CD8-positive, alpha-beta memory T cell (primary cell): ENCODE data around the gene ADGRV1. TPM values are rescaled to one million over a fixed set of nuclear protein-coding genes. Genes with fewer than 3 reads are reported as not detected.

Source experiments
- CTCF ChIA-PET: fragments of 350-600 bp; sonication (Branson Sonifier 250); formaldehyde crosslinking; loops from one replicate; lab custom pipeline; 2021; ENCODE audit warnings: antibody characterized with exemption; lab: Charles Lee
- POLR2A ChIA-PET: fragments of 350-600 bp; sonication (Branson Sonifier 250); formaldehyde crosslinking; loops from one replicate; lab custom pipeline; 2021; ENCODE audit warnings: antibody characterized with exemption; lab: Charles Lee
- DNase-seq, 5 donors: peaks; one replicate each; pipeline versions ENCODE4 v3.0.0 to v3.0.0-alpha.2; 2020 to 2022; ENCODE audit warnings: mixed read lengths in 1 of 5
- H3K27ac ChIP-seq: one replicate; pipeline ENCODE4 v1.7.0; 2013; ENCODE audit warnings: low read depth, mild to moderate bottlenecking, low read length, moderate library complexity
- H3K27me3 ChIP-seq: 2 replicates; pipeline ENCODE4 v1.7.0; 2013; ENCODE audit warnings: low read length, mild to moderate bottlenecking; ENCODE audit not compliant: insufficient read depth, poor library complexity, severe bottlenecking
- H3K36me3 ChIP-seq: 2 replicates; pipeline ENCODE4 v1.7.0; 2013; ENCODE audit warnings: mild to moderate bottlenecking, low read length, moderate library complexity; ENCODE audit not compliant: insufficient read depth
- H3K4me1 ChIP-seq: 2 replicates; pipeline ENCODE4 v1.7.0; 2013; ENCODE audit warnings: mild to moderate bottlenecking, low read length, moderate library complexity; ENCODE audit not compliant: insufficient read depth
- H3K4me3 ChIP-seq: 2 replicates; pipeline ENCODE4 v1.7.0; 2013; ENCODE audit warnings: mild to moderate bottlenecking, low read length
- H3K9me3 ChIP-seq: 2 replicates; pipeline ENCODE4 v1.7.0; 2013; ENCODE audit warnings: mild to moderate bottlenecking, low read length
- H3K27ac Mint-ChIP-seq, 8 donors: one replicate each; pipeline ENCODE4 v1.8.0; 2020 to 2021; ENCODE audit warnings: mixed read lengths in 8 of 8, mild to moderate bottlenecking in 6 of 8, inconsistent platforms in 3 of 8, moderate library complexity in 3 of 8
- H3K27me3 Mint-ChIP-seq, 2 donors: one replicate each; pipeline ENCODE4 v1.8.0; 2020 to 2021; ENCODE audit warnings: mixed read lengths in 2 of 2, mild to moderate bottlenecking in 1 of 2, moderate library complexity in 1 of 2
- H3K36me3 Mint-ChIP-seq, 3 donors: one replicate each; pipeline ENCODE4 v1.8.0; 2020 to 2021; ENCODE audit warnings: mixed read lengths in 3 of 3, inconsistent platforms in 1 of 3, mild to moderate bottlenecking in 1 of 3
- H3K4me1 Mint-ChIP-seq, 3 donors: one replicate each; pipeline ENCODE4 v1.8.0; 2020 to 2021; ENCODE audit warnings: mixed read lengths in 3 of 3, inconsistent platforms in 1 of 3, mild to moderate bottlenecking in 1 of 3
- H3K4me3 Mint-ChIP-seq, 7 donors: one replicate each; pipeline ENCODE4 v1.8.0; 2020 to 2021; ENCODE audit warnings: mixed read lengths in 7 of 7, mild to moderate bottlenecking in 6 of 7, moderate library complexity in 4 of 7, inconsistent platforms in 2 of 7
- H3K9me3 Mint-ChIP-seq, 5 donors: one replicate each; pipeline ENCODE4 v1.8.0; 2020 to 2022; ENCODE audit warnings: mixed read lengths in 5 of 5, mild to moderate bottlenecking in 3 of 5, moderate library complexity in 2 of 5, inconsistent platforms in 1 of 5
- polyA plus RNA-seq: library from polyadenylated mRNA; unstranded; fragments of 300-500 nt; fragmentation: Illumina TruSeq; gene quantifications from one replicate; pipeline ENCODE4 v1.2.3, GENCODE V29; 2021
- total RNA-seq, 2 experiments: library from RNA; stranded (reverse); gene quantifications; one replicate each; pipeline ENCODE4 v1.2.3, GENCODE V29; 2021

The ADGRV1 gene
- total and polyA plus RNA-seq, 3 experiments from 2014 or later = 0.33 to 0.44 TPM; not detected in 1

GRCh38 chr5:90983148-90983547 is 424.6 kb downstream of the ADGRV1 start:
- Histone ChIP-seq H3K9me3 (no peaks in the 10 kb centered on the region), H3K36me3 (no peaks in the 10 kb centered on the region), H3K27ac (no peak overlapping the region), H3K4me1 (no peaks in the 10 kb centered on the region), H3K4me3 (no peak overlapping the region), H3K27me3 (no peaks in the 10 kb centered on the region)
- H3K27me3 Mint-ChIP-seq = no peaks in the 10 kb centered on the region
- no peaks in the 10 kb centered on the region for H3K9me3 Mint-ChIP-seq
- CTCF ChIA-PET = no interaction called here
- no peak for DNase-seq
- POLR2A ChIA-PET = no interaction called here
- no peaks in the 10 kb centered on the region for H3K4me1 Mint-ChIP-seq
- H3K27ac Mint-ChIP-seq = no peak overlapping the region
- H3K36me3 Mint-ChIP-seq = no peaks in the 10 kb centered on the region
- H3K4me3 Mint-ChIP-seq = no peak overlapping the region

- H3K4me3 Mint-ChIP-seq = no peak overlapping the region
- Histone ChIP-seq H3K9me3 (no peaks in the 10 kb centered on the region), H3K4me3 (no peak overlapping the region), H3K27me3 (no peaks in the 10 kb centered on the region), H3K27ac (no peak overlapping the region), H3K36me3 (no peaks in the 10 kb centered on the region), H3K4me1 (no peaks in the 10 kb centered on the region)
- no peaks in the 10 kb centered on the region for H3K27me3 Mint-ChIP-seq
- no peaks in the 10 kb centered on the region for H3K4me1 Mint-ChIP-seq
- H3K36me3 Mint-ChIP-seq = no peaks in the 10 kb centered on the region
- H3K9me3 Mint-ChIP-seq = no peaks in the 10 kb centered on the region
- CTCF ChIA-PET = no interaction called here
- DNase-seq = no peak
- no peak overlapping the region for H3K27ac Mint-ChIP-seq
- POLR2A ChIA-PET = no interaction called here
Observed at GRCh38 chr5:90983711-90984124, 425.1 kb downstream of the ADGRV1 start.

DNA sequence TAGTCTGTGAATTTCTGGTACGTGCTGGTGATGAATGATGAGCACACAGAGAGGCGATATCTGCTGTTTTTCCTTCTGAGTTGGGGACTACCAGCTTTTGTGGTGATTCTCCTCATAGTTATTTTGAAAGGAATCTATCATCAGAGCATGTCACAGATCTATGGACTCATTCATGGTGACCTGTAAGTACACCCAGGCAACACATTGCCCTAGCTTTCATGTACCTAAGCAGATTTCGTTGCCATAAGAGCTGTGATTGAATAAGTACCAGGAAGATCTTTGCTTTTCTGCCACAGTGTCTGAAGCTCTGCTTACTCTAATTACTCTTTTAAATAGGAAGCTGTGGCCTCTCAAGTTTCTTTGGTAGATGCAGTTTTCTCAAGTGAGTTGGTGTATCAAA is 426.7 kb downstream of the ADGRV1 start:
- H3K9me3 ChIP-seq = no peaks in the 10 kb centered on the region
- Mint-ChIP-seq H3K4me3 (no peak overlapping the region), H3K4me1 (no peaks in the 10 kb centered on the region), H3K27me3 (peaks cover 0 to 2% of the 10 kb centered on the region in 2 donors), H3K9me3 (peaks cover 0 to 3% (median 0%) of the 10 kb centered on the region in 5 donors), H3K36me3 (no peaks in the 10 kb centered on the region), H3K27ac (no peak overlapping the region)
- no peaks in the 10 kb centered on the region for H3K36me3 ChIP-seq
- H3K27ac ChIP-seq = no peak overlapping the region
- H3K4me1 ChIP-seq = no peaks in the 10 kb centered on the region
- H3K4me3 ChIP-seq = no peak overlapping the region
- no peak for DNase-seq
- POLR2A ChIA-PET = no interaction called here
- H3K27me3 ChIP-seq = no peaks in the 10 kb centered on the region
- CTCF ChIA-PET = no interaction called here

- no peaks in the 10 kb centered on the region for H3K36me3 Mint-ChIP-seq
- H3K9me3 ChIP-seq = no peaks in the 10 kb centered on the region
- peaks cover 0 to 3% (median 0%) of the 10 kb centered on the region in 5 donors for H3K9me3 Mint-ChIP-seq
- CTCF ChIA-PET = no interaction called here
- H3K27me3 Mint-ChIP-seq = peaks cover 0 to 2% of the 10 kb centered on the region in 2 donors
- DNase-seq = no peak
- no peak overlapping the region for H3K27ac Mint-ChIP-seq
- POLR2A ChIA-PET = no interaction called here
- H3K4me3 ChIP-seq = no peak overlapping the region
- H3K36me3 ChIP-seq = no peaks in the 10 kb centered on the region
- no peak overlapping the region for H3K4me3 Mint-ChIP-seq
- H3K27ac ChIP-seq = no peak overlapping the region
- no peaks in the 10 kb centered on the region for H3K27me3 ChIP-seq
- H3K4me1 Mint-ChIP-seq = no peaks in the 10 kb centered on the region
- H3K4me1 ChIP-seq = no peaks in the 10 kb centered on the region
Observed at GRCh38 chr5:90987726-90988125, 429.1 kb downstream of the ADGRV1 start.

GRCh38 chr5:90991201-90991600 is 432.6 kb downstream of the ADGRV1 start:
- Histone ChIP-seq H3K9me3 (no peaks in the 10 kb centered on the region), H3K27me3 (no peaks in the 10 kb centered on the region), H3K4me1 (no peaks in the 10 kb centered on the region), H3K36me3 (no peaks in the 10 kb centered on the region), H3K27ac (no peak overlapping the region), H3K4me3 (no peak overlapping the region)
- H3K4me3 Mint-ChIP-seq = no peak overlapping the region
- H3K9me3 Mint-ChIP-seq = peaks cover 0 to 13% (median 10%) of the 10 kb centered on the region in 5 donors
- H3K27me3 Mint-ChIP-seq = peaks cover 6 to 12% of the 10 kb centered on the region in 2 donors
- no peak for DNase-seq
- H3K4me1 Mint-ChIP-seq = no peaks in the 10 kb centered on the region
- POLR2A ChIA-PET = no interaction called here
- CTCF ChIA-PET = no interaction called here
- H3K36me3 Mint-ChIP-seq = no peaks in the 10 kb centered on the region
- no peak overlapping the region for H3K27ac Mint-ChIP-seq

DNA sequence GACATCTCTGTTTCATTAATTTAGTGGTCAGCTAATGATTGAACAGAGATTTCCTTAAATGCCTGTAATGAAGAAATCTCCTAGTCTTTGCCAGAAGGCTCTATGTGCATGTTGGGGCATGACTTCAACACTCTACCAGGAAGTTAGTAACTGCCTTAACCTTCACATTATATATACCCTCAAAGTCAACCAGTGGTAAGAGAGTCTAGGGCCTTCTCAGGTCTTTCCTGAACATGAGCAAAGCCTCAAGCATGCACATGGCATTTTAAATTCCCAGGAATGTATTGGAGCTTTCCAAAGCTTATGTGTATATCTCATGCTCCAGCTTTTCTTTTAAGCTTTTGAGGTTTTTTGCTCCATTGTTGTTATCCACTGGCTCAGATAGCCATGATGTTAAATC is 436.2 kb downstream of the ADGRV1 start:
- Mint-ChIP-seq H3K9me3 (peaks cover 0 to 17% (median 10%) of the 10 kb centered on the region in 5 donors), H3K4me3 (no peak overlapping the region), H3K36me3 (no peaks in the 10 kb centered on the region), H3K27ac (no peak overlapping the region), H3K27me3 (peaks cover 9 to 17% of the 10 kb centered on the region in 2 donors), H3K4me1 (no peaks in the 10 kb centered on the region)
- CTCF ChIA-PET = no interaction called here
- POLR2A ChIA-PET = no interaction called here
- DNase-seq = no peak
- Histone ChIP-seq H3K4me1 (no peaks in the 10 kb centered on the region), H3K36me3 (no peaks in the 10 kb centered on the region), H3K4me3 (no peak overlapping the region), H3K27ac (no peak overlapping the region), H3K27me3 (no peaks in the 10 kb centered on the region), H3K9me3 (no peaks in the 10 kb centered on the region)

- Mint-ChIP-seq H3K27ac (no peak overlapping the region), H3K27me3 (peaks cover 8 to 17% of the 10 kb centered on the region in 2 donors), H3K4me3 (no peak overlapping the region), H3K36me3 (no peaks in the 10 kb centered on the region), H3K9me3 (peaks cover 0 to 17% (median 10%) of the 10 kb centered on the region in 5 donors), H3K4me1 (no peaks in the 10 kb centered on the region)
- H3K27ac ChIP-seq = no peak overlapping the region
- POLR2A ChIA-PET = no interaction called here
- no peak for DNase-seq
- no peak overlapping the region for H3K4me3 ChIP-seq
- H3K4me1 ChIP-seq = no peaks in the 10 kb centered on the region
- no peaks in the 10 kb centered on the region for H3K27me3 ChIP-seq
- H3K36me3 ChIP-seq = no peaks in the 10 kb centered on the region
- CTCF ChIA-PET = no interaction called here
- H3K9me3 ChIP-seq = no peaks in the 10 kb centered on the region
Observed at GRCh38 chr5:90996089-90996488, 437.5 kb downstream of the ADGRV1 start.

- Histone ChIP-seq H3K27me3 (no peaks in the 10 kb centered on the region), H3K9me3 (no peaks in the 10 kb centered on the region), H3K4me3 (no peak overlapping the region), H3K36me3 (no peaks in the 10 kb centered on the region), H3K27ac (no peak overlapping the region), H3K4me1 (no peaks in the 10 kb centered on the region)
- Mint-ChIP-seq H3K9me3 (peaks cover 0 to 17% (median 10%) of the 10 kb centered on the region in 5 donors), H3K4me3 (no peak overlapping the region), H3K27ac (no peak overlapping the region), H3K27me3 (peaks cover 8 to 17% of the 10 kb centered on the region in 2 donors), H3K36me3 (no peaks in the 10 kb centered on the region), H3K4me1 (no peaks in the 10 kb centered on the region)
- ChIA-PET CTCF (no interaction called here), POLR2A (no interaction called here)
- DNase-seq = no peak
Observed at GRCh38 chr5:90997082-90997481, 438.5 kb downstream of the ADGRV1 start.

DNA sequence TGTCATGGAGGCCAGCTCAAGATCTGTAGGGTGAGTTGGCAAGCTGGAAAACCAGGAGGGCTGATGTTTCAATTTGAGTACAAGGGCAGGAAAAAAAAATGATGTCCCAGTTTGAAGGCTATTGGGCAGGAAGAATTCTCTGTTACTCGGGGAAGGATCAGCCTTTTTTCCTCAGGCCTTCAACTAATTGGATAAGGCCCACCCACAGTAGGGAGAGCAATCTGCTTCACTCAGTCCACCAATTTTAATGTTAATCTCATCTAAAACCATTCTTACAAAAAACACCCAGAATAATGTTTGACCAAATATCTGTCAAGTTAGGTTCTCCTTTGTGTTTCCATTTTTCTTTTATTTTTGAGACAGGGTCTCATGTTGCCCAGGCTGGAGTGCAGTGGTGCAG is 442.1 kb downstream of the ADGRV1 start:
- no peaks in the 10 kb centered on the region for H3K36me3 ChIP-seq
- no peak overlapping the region for H3K4me3 ChIP-seq
- H3K4me1 ChIP-seq = no peaks in the 10 kb centered on the region
- CTCF ChIA-PET = no interaction called here
- no peak overlapping the region for H3K27ac ChIP-seq
- H3K9me3 Mint-ChIP-seq = peaks cover 0 to 8% (median 2%) of the 10 kb centered on the region in 5 donors
- H3K27me3 Mint-ChIP-seq = peaks cover 3 to 20% of the 10 kb centered on the region in 2 donors
- H3K4me3 Mint-ChIP-seq = no peak overlapping the region
- H3K27me3 ChIP-seq = no peaks in the 10 kb centered on the region
- no peak overlapping the region for H3K27ac Mint-ChIP-seq
- H3K9me3 ChIP-seq = no peaks in the 10 kb centered on the region
- POLR2A ChIA-PET = no interaction called here
- no peaks in the 10 kb centered on the region for H3K4me1 Mint-ChIP-seq
- DNase-seq = no peak
- no peaks in the 10 kb centered on the region for H3K36me3 Mint-ChIP-seq
